ENCODE data around the gene PTGER2. TPM values are rescaled to one million over a fixed set of nuclear protein-coding genes. Genes with fewer than 3 reads are reported as not detected.
A peak's percentile ranks its signal among the peaks of the same experiment; 100 is the strongest.

PTGER2 gene
- total RNA-seq, 1 experiment from 2014 or later: 0.12 TPM

GRCh38 chr14:52313462-52313861 lies 650 bp upstream of the PTGER2 start:
- ChIA-PET CTCF (no interaction called here), POLR2A (interaction anchor here (0.7 to 1.3 kb wide), 5 partner anchors 9 to 163 kb away, joined by 3 to 4 read pairs (median 3); no protein-coding TSS in a partner anchor)
- H3K27me3 Mint-ChIP-seq (ENCODE audit: insufficient read depth, unreplicated experiment): peaks cover 12% of the 10 kb centered on the region
- H3K27ac Mint-ChIP-seq (ENCODE audit: low read depth, unreplicated experiment): peak overlapping the region; percentile 24
- BruUV-seq (replicated peaks): no TSS peak
- no peak for TF ChIP-seq CTCF (IDR thresholded peaks at IDR 0.05; ENCODE audit: unreplicated experiment)
- peak; percentile 17 for DNase-seq (ENCODE audit: unreplicated experiment)
- peak overlapping the region; percentile 73 for H3K4me3 Mint-ChIP-seq (ENCODE audit: unreplicated experiment)
- peaks cover 17% of the 10 kb centered on the region for H3K4me1 Mint-ChIP-seq (ENCODE audit: insufficient read depth, unreplicated experiment)
- no peaks in the 10 kb centered on the region for H3K9me3 Mint-ChIP-seq (ENCODE audit: unreplicated experiment)
- intact Hi-C loops (cut with micrococcal nuclease): no loop called here
- no peaks in the 10 kb centered on the region for H3K36me3 Mint-ChIP-seq (ENCODE audit: insufficient read depth, unreplicated experiment)

GRCh38 chr14:52314595-52315354 lies 663 bp downstream of the PTGER2 start:
- Mint-ChIP-seq H3K4me3 (ENCODE audit: unreplicated experiment) (peak overlapping the region; percentile 73), H3K9me3 (ENCODE audit: unreplicated experiment) (no peaks in the 10 kb centered on the region), H3K4me1 (ENCODE audit: insufficient read depth, unreplicated experiment) (peaks cover 17% of the 10 kb centered on the region), H3K27ac (ENCODE audit: low read depth, unreplicated experiment) (peak overlapping the region; percentile 21), H3K27me3 (ENCODE audit: insufficient read depth, unreplicated experiment) (peaks cover 12% of the 10 kb centered on the region), H3K36me3 (ENCODE audit: insufficient read depth, unreplicated experiment) (no peaks in the 10 kb centered on the region)
- no TSS peak for BruUV-seq (replicated peaks)
- POLR2A ChIA-PET: interaction anchor here (1.3 kb wide), 1 partner anchor 28 kb away, joined by 4 read pairs; no protein-coding TSS in a partner anchor
- CTCF ChIA-PET: no interaction called here
- DNase-seq (ENCODE audit: unreplicated experiment): no peak
- intact Hi-C loops (cut with micrococcal nuclease): no loop called here
- no peak for TF ChIP-seq CTCF (IDR thresholded peaks at IDR 0.05; ENCODE audit: unreplicated experiment)

- no peaks in the 10 kb centered on the region for H3K9me3 Mint-ChIP-seq (ENCODE audit: unreplicated experiment)
- H3K36me3 Mint-ChIP-seq (ENCODE audit: insufficient read depth, unreplicated experiment): no peaks in the 10 kb centered on the region
- BruUV-seq (replicated peaks): no TSS peak
- peak overlapping the region; percentile 21 for H3K27ac Mint-ChIP-seq (ENCODE audit: low read depth, unreplicated experiment)
- H3K4me3 Mint-ChIP-seq (ENCODE audit: unreplicated experiment): peak overlapping the region; percentile 73
- POLR2A ChIA-PET: no interaction called here
- H3K27me3 Mint-ChIP-seq (ENCODE audit: insufficient read depth, unreplicated experiment): peaks cover 12% of the 10 kb centered on the region
- intact Hi-C loops (cut with micrococcal nuclease): no loop called here
- no peak for DNase-seq (ENCODE audit: unreplicated experiment)
- CTCF ChIA-PET: no interaction called here
- H3K4me1 Mint-ChIP-seq (ENCODE audit: insufficient read depth, unreplicated experiment): peaks cover 17% of the 10 kb centered on the region
- no peak for TF ChIP-seq CTCF (IDR thresholded peaks at IDR 0.05; ENCODE audit: unreplicated experiment)
These were observed 1.2 kb downstream of the PTGER2 start for GRCh38 chr14:52315355-52315718.

DNA sequence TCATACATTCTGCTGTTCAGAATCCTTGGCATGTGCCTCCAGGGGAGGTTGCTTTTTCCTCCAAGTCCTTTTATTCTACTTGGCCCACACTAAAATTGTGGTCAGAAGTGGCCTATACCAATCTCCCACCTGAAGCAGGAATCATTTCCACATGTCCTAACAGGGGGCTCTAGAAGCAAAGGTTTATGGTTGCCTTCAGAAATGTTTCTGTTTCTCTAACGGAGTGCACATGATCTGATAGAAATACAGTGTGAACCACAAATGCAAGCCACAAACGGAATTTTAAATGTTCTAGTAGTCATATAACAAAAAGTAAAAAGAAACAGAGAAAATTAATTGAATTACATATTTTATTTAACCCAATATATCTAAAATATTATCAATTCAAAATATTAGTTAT lies 4.0 kb downstream of the PTGER2 start:
- H3K4me3 Mint-ChIP-seq (ENCODE audit: unreplicated experiment): no peak overlapping the region
- peaks cover 9% of the 10 kb centered on the region for H3K9me3 Mint-ChIP-seq (ENCODE audit: unreplicated experiment)
- no TSS peak for BruUV-seq (replicated peaks)
- TF ChIP-seq CTCF (IDR thresholded peaks at IDR 0.05; ENCODE audit: unreplicated experiment): no peak
- no peak overlapping the region for H3K27ac Mint-ChIP-seq (ENCODE audit: low read depth, unreplicated experiment)
- intact Hi-C loops (cut with micrococcal nuclease): no loop called here
- ChIA-PET CTCF (interaction anchor here (1.4 kb wide), 1 partner anchor 18 kb away, joined by 5 read pairs; no protein-coding TSS in a partner anchor), POLR2A (interaction anchor here (1.1 kb wide), 1 partner anchor 140 kb away, joined by 3 read pairs; no protein-coding TSS in a partner anchor)
- no peaks in the 10 kb centered on the region for H3K36me3 Mint-ChIP-seq (ENCODE audit: insufficient read depth, unreplicated experiment)
- H3K27me3 Mint-ChIP-seq (ENCODE audit: insufficient read depth, unreplicated experiment): peaks cover 12% of the 10 kb centered on the region
- no peak for DNase-seq (ENCODE audit: unreplicated experiment)
- peaks cover 17% of the 10 kb centered on the region for H3K4me1 Mint-ChIP-seq (ENCODE audit: insufficient read depth, unreplicated experiment)
